Stimulated activated CD4-positive, alpha-beta T cell treated with anti-CD3 and anti-CD28 coated beads, Interleukin-2, amount 100 ng/mL, for 4 hours (primary cell): Measurements from ENCODE around the gene WNT11.

Experiments used
- DNase-seq: peaks from one replicate; pipeline ENCODE4 v3.0.0-alpha.2; 2020; ENCODE audit warnings: low read depth

The WNT11 gene

DNA sequence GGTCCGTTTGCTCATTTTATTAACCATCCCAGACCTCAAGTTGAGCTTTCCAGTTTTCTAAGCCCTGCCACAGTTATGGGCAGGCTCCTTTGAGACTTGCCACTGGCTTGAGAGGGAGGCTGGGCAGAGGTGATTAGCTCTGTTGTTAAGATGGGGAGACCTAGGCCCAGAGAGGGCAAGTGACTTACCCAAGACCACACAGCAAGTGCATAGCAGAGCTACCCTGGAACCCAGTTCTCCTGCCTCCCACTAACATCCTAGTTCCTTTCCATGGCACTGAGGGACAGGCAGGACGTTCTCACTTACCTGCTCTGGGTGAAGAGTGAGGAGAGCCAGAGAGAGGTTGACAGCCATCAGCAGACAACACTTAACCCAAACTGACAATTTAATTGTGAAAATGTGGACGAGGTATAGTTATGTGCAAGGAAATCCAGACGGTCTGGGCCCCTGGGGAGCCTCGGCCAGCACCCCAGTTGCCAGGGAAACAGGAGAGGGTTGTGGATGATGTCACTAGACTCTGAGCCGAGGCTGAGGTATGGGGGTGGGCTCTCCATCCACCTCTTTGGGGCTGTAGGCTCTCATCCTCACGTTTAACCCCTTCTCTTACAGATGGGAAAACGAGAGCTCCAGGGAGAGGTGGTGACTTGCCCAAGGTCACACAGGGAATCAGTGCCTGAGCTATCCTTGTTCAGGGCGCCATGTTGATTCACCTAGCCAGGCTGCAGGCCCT lies 12.3 kb upstream of the WNT11 start:
- no peak for DNase-seq

DNA sequence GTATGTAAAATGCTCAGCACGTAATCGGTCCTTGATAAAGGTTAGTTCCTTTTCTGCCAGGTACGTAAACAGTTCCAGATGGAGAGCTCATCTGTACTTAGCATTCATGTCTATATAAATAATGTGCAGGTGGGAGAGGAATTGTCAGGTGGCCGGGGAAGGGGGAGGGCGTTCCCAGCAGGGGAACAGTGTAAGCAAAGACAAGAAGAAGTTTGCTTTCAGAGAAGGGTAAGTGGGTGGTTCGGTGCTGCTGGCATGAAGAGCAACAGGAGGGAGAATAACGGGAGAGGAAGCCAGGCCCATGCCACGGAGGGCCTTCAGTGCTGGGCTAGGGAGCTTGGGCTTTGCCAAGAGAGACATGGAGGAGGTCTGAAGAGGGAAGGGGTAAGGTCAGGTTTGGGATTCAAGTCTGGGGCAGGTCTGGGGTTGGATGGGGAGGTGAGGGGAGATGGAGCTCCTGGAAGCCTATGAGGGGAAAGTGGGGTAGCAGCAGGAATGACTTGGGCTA lies 11.4 kb upstream of the WNT11 start:
- no peak for DNase-seq

DNA sequence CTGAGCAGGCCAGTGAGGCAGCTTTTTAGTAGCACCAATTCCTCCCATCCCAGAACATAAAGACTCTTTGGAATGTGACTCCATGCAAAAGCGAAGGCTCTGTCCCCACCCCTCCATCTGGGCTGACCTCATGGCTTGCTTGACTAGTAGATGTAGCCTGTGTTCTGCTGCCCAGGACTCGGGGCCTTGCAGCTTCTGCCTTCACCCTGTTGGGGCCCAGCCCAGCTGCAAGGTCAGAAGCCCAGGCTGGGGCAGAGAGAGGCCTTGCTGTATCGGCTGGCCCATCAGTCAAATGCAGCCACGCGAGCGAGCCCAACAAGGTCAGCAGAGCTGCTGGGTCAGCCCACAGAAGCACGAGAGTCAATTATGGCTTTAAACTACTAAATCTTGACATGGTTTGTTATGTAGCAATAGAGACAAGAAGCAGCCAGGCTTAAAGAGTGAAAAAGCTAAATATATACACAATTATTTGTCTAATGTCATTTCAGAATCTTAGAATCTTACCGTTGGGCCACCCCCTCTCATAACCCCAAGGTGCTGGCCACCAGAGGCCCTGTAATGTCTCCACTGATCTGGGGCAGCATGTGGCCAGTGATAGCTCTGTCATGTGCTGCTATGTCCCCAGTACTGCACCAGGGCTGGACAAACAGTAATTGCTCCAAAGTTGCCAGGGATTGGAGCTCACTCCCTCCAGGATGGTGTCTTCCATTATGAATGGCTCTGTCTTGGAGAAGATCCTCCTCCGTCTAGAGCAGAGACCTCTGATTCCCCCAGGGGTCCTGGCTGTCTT lies 10.4 kb upstream of the WNT11 start:
- DNase-seq, result no peak

DNA sequence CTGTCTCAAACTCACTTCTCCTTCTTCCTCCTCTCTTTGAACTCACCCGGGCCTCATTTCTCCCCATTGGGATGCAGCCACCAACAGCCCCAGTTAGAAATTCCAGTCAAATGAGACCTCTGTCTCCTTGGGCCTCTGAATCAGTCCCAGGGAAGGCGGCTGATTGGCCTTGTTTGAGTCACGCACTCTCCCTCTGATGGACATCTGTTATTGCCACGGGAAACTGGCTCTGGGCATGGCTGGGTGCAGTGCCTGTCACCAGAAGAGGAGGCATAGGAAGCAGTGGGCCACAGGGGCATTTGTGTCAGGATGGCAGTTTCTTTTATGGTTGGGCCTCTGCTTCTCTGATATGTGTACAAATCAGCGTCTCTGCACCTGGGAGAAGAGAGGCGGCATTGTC lies 9.6 kb upstream of the WNT11 start:
- no peak for DNase-seq

DNA sequence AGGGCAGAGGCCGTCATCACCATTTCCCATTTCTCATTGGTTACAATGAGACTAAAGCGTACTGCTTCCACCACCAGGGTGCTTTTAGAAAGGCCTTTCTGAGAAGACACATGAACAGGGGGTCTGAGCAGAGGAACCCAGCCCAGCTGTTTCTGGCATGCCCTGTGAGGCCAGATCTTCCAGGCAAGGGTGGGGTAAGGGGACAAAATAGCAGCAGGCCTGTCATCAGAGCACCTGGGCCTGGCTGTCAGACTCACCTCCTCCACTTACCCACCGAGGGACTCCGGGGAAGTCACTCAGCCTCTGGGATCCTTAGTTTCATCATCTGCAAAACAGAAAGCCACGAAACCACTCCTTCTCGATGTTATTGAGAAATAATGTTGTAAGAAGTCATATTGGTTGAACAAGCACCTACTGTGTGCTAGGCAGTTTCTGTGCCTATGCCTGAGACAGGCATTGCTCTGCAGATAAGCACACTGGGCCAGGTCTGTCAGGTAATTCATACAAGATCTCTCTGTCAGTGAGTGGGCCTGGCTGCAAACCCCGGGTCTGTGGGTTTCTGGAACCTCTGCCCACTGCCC lies 8.8 kb upstream of the WNT11 start:
- no peak for DNase-seq

DNA sequence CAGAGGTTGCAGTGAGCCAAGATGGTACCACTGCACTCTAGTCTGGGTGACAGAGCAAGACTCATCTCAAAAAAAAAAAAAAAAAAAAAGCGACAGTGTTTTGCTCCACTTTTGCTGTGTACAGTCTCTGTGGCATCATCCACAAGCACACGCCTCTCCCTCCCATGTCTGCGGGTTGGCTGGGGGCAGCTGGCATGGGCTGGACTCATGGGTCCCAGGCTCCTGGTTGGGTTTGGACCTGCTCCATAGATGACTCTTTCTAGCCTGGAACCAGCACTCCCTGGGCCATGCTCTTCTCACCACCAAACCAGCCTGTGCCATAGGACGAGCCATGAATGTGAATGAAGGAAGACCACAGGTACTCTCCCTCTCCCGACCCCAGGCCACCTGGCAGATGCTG lies 7.9 kb upstream of the WNT11 start:
- DNase-seq, result no peak

DNA sequence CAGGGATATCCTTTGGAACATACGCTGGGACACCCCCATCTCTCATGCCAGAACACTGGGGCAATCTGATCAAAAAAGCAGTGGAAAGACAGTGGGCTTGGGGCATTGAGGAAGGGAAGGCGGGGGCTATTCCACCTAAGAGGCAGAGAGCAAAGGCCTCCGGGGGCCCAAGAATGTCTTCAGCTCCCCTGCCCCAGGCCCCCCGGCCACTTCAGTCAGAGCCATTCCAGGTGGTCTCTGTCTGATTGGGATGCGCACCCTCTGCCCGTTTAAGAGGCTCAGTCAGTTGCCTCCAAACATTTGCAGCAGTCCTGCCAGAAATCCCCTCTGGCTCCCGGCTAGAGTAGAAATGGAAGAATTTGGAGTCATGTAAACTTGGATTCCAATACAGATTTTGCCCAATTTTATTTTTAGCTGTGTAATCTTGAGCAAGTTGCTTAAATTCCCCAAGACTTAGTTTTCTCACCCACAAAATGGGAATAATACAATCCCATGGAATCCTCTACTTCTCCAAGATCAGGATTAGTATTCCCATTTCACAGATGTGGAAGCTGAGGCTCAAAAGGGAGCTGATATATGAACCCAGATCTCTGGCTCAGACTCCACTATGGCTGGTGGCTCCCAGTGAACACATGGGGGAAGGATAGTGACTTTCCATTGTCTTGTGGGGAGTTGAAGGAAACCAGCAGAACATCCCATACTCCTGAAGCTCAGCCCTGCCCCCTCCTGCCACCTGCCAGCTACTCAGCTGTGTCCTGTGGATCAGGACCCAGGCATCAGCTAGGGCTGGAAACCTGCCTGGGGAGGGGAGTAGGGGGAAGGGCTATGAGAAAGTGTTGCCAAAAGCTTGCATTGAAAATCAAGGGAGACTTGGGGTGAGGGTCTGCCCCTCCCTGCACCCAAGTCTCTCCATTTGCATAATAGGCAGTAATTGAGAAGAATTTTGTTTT lies 6.1 kb upstream of the WNT11 start:
- no peak for DNase-seq

DNA sequence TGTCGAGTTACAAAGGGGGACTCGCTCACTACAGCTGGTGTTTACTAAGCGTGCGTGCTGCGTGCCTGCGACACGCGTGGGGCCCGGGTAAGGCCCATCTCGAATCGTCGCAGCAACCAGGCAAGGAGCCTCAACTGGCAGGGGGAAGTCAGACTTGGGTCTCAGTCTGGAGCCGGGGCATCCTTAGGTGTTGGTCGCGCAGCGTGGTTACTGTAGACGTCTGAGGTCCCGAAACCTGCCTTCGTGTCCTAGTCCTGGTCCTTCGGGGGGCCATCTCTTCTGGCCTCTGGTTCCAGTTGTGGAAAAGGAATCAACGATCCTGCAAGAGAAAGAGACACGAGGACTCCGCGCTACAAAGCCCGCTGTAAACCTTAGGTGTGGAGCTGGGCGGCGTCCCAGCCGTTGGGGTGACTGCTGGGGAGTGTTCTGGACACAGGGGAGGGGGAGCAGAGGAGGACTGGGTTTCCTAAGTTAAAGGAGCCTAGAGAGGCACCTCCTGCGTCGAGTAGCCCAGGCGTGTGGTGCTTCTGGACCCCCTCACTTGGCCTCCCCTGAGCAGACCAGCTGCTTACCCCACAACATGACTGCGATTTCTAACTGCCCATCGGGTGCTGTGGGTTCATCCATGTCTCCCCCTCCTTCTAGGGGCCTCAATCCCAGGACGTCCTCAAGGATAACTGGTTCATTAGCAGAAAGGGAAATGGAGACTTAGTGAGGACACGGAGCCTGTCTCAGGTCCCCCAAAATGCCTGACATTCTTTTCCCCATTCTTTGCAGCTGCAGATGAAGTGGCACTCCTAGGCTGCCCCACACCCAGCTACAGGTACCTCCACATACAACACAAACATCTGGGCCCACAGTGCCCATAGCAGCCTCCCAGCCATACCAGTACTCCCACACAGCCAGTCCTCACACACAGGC lies 4.9 kb upstream of the WNT11 start:
- no peak for DNase-seq

DNA sequence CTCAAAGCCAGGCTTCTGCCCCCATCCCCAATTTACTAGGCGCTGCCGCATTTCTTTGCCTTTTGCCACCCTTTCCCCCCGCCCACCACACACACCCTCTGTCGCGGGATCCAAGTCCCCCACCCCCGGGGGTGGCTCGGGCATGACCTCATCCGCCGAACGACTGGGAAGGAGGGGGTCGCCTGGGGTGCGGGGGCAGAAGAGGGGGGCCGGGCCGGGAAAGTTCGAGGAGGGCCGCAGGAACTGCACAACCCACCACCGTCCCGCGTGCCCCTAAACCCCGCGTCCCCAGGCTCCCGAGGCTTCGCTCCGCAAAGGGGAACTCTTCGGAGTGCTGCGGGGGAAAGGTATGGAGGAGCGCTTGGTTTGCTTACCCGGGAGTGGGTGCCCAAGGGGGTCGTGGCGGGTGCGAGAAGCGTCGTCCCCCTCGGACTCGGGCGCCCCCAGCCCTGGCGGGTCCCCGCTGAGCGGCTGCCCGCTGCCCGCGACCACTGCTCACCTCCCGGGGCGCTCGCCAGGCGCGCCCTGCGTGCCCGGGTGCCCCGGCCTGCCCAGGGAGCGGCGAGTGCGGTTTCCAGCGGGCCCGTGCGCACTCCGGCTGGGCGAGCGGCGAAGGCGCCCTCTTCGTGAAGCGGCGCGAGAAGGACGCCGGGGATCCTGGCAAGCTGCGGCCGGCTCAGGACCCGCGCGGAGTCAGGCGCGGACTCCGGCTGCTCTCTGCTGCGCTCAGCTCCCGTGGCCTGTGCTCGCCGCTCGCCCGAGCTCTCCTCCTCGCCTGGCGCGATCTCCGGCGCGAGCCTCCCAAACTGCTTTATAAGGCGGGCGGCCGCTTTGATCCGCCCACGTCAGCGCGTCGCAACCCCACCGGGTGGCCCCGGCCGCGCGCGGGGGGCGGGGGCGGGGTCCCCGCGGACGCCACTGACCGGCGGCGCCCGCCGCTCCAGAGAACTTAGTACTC lies 4.0 kb upstream of the WNT11 start:
- no peak for DNase-seq

DNA sequence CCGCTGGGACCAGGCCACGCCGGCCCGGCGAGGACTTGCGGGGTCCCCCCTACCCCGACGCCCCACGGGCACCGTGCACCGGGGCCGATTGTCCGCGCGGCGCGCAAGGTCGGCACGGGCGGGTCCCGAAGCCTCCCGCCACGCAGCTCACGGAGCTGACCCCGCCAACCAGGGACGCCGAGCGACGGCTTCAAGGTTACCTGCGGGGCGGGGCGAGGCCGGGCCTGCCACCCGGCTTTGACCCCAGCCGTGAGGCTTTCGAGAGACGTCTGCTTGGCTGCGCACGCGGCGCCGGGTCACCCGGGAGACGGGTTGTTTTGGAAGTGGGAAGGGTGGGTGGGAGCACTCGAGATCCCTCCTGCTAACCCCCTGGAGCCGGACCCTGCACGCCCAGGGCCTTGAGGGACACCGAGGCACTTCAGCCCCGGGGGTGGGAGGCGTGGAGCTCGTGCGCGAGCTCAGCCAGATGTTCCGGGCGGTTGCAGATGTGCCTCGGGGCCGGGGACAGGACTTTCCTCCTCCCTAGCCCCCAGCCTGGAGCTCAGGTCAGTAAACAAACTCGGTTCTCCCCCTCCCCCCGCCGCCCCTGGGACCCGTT lies 3.2 kb upstream of the WNT11 start:
- DNase-seq, result no peak

DNA sequence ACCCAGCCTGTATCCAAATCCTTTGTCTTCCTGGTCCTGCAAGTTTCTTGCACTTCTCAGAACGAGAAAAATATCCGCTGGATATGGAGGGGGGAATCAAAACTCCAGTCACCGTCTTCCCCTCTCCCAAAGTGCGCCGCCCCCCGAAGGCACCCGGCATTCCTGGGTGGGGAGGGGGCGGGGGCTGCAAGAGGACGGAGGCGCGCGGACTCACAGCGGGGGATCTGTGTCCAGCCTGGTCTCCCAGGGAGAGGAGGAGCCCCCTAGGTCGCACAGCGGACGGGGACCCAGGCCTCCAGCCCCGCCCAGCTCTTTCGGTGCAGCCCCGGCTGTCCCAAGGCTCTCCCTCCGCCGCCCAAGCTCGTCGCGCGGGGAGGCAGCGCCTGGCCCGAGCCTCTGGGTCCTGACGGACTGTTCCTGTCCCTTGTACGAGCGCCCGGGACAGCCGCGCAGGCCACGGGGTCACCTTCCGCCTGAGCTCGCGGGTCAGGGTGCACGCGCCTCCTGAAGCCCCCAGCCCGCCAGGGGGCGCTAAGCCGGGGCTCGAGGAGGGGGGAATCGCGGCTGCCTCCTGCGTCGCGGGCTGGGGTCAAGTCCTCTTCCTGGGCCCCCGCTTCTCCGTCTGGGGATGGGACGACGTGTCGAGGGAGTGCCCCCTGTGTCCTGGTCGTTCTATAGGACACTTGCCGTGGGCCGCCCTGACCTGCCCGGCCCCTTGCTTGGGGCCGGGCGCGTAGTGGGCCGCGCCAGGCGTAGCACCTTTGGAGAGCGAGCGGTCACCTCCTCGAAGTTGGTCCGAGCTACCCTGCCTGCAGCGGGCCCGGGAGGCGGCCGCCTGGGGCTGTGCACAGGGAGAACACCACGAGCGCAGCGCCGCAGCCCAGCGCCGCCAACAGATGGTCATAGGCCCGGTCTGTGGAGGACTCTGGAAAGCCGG lies 2.4 kb upstream of the WNT11 start:
- peak; percentile 62 for DNase-seq

DNA sequence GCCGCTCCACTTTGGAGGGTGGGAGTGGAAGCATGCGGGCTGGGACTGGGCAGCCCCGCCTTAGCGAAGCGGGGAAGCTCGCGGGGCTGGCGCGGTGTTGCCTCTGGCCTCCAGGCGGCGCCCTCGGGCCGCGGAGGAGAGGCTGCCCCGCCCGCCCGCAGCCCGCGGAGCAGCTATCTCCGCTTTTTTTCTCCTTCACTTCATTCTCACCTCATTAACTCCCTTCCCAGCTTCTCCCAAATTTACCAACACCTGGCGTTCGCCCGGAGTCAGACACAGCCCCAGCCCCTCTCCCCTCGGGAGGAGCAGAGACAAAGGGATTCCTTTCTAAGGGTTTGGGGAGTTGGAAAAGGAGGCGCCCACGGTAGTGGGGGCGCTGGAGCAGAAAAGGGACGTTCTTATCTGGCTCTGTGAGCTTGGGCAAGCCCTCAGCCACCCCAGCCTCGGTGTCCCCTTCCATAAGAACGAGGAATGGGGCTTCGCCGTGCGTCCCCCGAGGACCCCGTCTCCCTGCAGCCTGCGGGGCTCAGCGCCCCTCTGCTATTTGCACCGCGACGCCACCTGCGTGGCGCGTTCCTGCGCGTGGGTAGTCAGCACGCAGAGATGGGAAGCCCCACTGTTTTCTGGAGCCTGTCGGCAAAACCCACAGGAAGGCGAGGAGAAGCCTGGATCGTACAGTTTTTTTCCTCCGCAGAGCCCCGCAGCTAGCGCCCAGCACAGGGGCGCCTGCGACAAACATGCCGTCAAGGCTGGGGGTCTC lies 1.5 kb upstream of the WNT11 start:
- DNase-seq, result peak; percentile 66

DNA sequence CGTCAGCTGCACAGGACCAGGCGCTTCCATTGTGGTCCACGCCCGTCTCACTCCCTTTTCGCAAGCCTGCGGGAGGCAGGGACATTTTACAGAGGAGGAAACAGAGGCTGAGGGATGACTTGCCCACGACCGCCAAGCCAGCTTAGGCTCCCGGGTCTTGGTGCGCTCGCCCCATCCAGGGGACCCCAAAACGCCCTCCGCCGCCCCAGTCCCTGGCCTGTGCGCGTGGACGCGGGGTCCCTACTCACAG lies 300 bp downstream of the WNT11 start:
- no peak for DNase-seq

DNA sequence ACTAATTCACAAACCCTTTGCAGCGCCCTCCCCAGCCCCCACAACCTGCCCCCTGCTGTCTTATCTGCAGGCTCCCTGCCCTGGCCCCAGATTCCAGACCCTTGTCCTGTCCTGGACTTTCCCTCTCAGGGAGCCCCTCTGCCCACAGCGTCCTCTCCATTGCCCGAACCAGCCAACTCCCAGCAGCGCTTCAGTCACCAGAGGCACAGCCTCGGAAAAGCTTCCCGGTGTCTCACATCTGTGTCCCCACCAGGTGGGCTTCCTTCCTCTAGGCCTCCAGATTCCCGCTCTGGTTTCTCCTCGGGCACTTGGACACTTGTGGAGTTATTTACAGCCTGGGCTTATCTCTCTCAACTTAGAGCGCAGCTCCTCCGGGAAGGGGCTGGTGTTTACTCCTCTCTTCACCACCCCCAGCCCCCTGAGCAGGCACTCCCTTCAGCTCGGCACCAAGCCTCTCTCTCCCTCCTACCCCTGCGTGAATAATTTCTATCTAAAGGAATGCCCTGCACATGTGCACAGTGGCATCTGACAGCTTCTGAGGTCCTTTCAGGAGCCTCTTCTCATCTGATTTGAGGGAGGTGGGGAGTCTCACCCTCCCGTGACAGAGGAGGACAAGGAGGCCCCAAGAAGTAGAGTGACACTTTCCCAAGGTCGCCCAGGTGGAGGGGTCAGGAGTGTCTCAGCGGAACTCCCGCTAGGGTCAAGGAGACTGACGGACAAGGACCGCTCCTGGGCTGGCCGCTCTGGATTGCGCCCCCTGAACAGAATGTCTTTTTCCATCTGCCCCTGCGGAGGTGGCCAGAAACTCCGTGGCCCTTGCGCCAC lies 838 bp downstream of the WNT11 start:
- no peak for DNase-seq

DNA sequence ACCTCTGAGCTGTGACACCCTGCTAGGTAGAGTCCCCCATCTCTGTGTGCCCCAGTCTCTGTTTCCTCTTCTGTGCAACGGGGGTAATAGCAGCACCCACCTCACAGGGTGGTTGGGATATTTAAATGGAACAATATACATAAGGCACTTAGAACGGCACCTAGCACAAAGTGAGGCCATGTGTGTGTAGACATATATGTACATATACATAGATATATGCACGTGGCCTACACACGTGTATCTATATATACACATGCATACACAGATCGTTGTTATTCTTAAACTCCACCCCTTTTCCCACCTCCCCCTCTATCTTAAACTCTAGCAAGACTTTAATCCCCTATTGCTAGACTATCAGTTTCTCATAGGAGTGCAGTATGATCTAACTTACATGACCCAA lies 2.4 kb downstream of the WNT11 start:
- DNase-seq, result no peak

DNA sequence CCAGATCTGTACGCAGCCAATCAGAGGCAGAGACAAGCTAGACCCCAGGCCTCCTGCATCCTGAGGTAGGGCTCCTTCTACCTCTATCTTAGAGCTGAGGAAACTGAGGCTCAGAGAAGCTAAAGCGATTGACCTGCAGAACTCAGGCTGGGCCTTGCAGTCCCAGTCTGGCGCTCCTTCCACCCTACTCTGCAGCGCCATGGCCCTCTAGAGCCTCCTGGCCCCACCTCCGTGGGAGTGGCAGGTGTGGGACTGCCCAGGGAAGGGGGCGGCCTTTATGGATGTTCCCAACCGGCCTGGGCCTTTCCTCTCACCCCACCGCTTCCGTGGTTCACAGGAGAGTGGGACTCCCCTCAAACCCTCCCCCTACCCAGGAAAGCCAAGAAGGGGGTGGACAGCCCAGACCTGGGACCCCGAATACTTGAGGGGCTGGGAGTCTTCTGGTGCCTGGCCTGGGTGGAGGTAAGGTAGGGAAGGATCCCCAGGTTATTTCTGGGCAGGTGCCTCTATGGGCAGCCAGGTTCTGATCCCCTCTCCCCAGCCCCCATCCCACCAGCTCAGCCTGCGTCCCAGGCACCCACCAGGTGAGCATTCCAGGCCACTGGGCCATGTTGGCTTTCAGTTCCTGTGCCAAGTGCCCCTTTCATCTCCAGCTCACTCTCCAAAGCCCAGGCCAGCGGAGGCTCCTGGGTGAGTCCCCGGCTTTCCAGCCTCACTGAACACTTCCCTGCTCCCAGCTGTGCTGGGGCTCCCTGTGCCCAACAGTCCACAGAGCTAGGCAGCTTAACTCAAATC lies 3.0 kb downstream of the WNT11 start:
- DNase-seq, result no peak
